C4-2B (cell line): Measurements from ENCODE around the gene GSTO1.

Experiments
- CTCF ChIP-seq: fragments of 450-650 bp; conservative IDR thresholded peaks from 2 replicates; pipeline ENCODE4 v1.5.1; 2017; ENCODE audit warnings: mild to moderate bottlenecking
- ZFX ChIP-seq: fragments of 450-650 bp; IDR thresholded peaks from 2 replicates; pipeline ENCODE4 v1.6.1; 2017

DNA sequence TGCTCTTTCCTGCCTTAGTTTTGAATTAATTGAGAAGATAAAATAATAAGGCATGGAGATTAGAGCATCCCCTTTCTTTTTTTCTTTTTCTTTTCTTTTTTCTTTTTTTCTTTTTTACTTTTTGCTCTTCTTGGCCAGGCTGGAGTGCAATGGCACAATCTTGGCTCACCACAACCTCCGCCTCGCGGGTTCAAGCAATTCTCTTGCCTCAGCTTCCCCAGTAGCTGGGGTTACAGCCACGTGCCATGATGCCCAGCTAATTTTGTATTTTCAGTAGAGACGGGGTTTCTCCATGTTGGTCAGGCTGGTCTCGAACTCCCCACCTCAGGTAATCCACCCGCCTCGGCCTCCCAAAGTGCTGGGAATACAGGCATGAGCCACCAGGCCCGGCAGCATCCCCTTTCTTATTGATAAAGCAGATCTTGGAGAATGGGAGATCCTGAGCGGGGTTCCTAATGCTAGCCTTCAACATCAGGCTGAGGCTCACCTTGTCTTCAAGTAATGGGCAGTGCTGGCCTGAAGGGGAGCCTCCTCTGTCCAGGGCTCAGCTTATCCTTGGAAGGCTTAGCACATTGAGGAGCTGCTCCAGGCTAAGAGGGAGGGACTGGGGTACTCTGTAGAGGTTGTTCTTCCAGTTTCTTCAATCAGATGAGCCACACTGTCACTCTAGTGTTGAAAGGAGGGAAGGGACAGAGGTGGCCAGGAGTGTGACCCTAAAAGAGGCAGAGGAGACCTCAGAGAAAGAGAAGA lies 42.2 kb downstream of the GSTO1 start:
- no peak for TF ChIP-seq CTCF
- TF ChIP-seq ZFX = no peak
